GM12875 (cell line): Measurements from ENCODE around the gene MVB12A.

Experiments
- H3K4me3 ChIP-seq: one replicate; pipeline ENCODE4 v1.5.1; 2011; ENCODE audit warnings: low read depth, low read length, control low read depth
- TF ChIP-seq, protein P1 (sequence below): IDR thresholded peaks from 2 replicates; pipeline ENCODE4 v1.5.1; 2011; ENCODE audit warnings: low read depth, mild to moderate bottlenecking, control low read depth, inconsistent platforms, low read length, moderate library complexity, borderline replicate concordance; ENCODE audit not compliant: insufficient read depth

The MVB12A gene

DNA sequence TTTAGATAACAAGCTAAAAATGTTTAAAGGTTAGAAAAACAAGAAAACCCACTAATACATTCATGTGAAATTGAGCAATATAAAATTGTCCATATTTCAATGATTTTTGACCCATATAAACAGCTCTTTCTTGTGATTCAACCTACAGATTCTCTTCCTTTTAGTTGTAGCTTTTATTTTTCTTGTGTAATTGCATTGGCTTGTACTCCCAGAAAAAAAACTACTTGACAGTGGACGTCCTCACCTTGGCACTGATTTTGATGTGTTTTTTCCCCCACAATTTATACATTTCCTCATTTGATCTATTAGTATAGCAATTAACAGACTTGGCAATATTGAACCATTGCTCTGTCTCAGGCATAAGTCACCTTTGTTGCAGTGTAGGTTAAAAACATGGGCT, 30.6 kb upstream of the MVB12A start:
- TF ChIP-seq, protein P1, sequence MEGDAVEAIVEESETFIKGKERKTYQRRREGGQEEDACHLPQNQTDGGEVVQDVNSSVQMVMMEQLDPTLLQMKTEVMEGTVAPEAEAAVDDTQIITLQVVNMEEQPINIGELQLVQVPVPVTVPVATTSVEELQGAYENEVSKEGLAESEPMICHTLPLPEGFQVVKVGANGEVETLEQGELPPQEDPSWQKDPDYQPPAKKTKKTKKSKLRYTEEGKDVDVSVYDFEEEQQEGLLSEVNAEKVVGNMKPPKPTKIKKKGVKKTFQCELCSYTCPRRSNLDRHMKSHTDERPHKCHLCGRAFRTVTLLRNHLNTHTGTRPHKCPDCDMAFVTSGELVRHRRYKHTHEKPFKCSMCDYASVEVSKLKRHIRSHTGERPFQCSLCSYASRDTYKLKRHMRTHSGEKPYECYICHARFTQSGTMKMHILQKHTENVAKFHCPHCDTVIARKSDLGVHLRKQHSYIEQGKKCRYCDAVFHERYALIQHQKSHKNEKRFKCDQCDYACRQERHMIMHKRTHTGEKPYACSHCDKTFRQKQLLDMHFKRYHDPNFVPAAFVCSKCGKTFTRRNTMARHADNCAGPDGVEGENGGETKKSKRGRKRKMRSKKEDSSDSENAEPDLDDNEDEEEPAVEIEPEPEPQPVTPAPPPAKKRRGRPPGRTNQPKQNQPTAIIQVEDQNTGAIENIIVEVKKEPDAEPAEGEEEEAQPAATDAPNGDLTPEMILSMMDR = no peak
- H3K4me3 ChIP-seq = no peak overlapping the region

DNA sequence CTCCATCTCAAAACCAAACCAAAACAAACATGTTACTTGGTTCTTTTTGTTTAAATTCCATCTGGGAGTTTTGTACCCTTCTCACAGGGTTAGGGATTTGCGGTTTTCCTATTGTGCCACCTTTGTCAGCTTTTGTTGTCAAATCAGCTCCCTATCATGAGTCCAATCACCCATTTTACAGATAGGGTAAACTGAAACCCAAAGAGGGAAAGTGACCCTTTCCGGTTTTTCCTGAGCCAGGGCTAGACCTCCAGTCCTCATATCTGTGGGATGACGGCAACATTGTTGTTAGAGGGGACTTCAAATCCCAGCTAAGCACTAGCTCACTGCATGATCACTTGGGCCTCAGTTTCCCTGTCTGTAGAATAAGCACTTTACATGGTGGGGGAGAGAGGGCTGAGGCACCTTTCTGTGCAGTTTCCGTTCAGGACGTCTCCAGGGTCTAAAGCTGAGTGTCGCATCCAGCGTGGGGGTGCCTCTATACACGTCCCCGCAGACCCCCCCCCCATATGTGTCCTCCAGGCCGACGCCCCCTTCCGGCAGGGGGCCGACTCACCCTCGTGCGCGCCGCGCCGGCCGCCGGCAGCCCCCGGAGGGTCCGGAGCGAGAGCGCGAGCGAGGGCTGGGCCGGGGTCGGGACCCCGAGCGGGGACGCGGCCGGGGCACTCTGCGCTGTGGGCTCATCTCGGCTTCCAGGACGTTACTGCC, 29.7 kb upstream of the MVB12A start:
- H3K4me3 ChIP-seq = no peak overlapping the region
- TF ChIP-seq, protein P1 = peak; percentile 11; the same call in 1 of the 2 replicates

DNA sequence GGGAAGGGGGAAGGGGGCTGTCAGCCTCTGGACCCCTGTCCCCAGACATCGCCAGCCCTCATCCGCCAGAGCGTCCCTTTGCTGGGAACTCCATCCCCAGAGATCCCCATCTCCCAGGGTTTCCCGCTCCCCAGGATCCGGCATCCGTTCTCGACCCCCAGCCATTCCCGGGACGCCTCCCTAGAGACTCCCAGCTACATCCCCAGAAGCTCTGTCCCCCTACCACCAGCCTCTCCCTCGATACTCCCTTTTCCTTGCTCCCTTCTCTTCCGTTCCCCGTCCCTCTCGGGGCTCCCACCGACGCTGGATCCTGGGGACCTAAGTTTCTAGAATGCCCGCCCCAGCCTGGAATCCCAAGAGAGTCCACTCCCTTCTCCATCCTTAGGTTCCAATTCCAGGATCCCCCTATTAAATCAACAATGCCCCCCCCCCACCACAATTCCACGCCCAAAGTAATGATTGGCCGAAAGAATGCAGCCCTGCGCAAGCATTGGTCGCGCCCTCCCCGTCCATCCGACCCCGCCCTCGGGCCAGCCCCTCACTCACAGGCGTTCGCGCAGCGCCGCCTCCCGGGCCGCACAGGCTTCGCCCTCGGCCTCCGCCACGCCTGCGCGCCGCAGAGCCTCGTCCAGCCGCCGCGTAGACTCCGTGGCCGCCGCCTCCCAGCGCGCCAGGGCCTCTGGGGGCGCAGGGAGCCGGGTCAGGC, 29.0 kb upstream of the MVB12A start:
- TF ChIP-seq, protein P1 = peak; percentile 89
- H3K4me3 ChIP-seq = peak overlapping the region; percentile 6

DNA sequence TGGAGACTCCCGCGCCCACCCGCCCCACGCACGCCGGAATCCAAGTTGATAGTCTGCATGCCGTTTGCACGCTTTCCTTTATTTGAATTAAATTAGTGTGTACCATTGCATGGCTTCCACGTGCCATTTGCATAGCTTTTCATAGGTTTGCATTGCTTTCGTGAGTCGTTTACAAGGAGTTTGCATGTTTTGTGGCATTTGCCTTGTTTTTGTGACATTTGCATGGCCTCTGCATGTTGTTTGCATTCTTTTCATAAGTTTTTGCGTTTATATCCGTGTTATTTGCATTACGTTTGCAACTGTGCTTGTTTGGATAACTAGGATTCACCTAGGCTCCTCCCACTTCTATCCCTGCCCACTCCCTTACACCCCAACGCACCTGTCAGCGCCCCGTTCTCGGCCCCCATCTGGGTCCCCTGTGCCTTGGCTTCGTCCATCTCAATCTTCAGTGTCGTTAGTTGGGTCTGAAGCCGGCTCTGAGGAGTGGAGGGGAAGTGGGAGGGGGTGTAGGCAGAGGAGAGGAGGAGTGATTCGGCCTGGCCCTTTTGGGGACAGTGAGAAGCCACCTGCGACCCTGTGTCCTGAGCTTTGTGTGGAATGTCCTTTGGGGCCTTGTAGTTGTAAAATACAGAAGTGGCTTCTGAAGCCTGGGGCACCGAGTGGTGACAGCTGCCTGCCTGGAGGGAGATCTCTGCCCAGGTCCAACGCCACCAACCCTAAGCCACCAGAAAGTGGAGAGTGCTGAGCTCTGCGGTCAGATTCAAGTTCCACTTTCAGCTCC, 28.3 kb upstream of the MVB12A start:
- TF ChIP-seq, protein P1 = no peak
- peak overlapping the region; percentile 6 for H3K4me3 ChIP-seq

DNA sequence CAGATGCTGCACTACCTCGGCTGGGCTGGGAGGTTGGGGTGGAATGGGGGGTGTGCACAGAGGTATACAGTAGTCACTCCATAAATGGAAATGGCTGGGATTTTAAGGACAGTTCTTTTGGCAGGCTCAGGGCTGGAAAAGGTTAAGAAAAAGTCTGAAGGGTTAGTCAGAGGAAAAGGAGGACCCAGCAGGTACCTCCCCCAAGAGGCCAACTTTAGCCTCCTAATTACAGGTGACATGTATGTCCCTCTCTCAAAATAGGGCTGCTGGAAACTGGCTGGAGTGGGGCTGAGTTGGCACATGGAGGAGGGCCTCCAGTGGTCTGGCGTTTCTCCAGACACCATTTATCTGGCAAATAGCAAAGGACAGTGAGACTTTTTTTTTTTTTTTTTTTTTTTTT, 26.8 kb upstream of the MVB12A start:
- H3K4me3 ChIP-seq = no peak overlapping the region
- TF ChIP-seq, protein P1 = no peak

DNA sequence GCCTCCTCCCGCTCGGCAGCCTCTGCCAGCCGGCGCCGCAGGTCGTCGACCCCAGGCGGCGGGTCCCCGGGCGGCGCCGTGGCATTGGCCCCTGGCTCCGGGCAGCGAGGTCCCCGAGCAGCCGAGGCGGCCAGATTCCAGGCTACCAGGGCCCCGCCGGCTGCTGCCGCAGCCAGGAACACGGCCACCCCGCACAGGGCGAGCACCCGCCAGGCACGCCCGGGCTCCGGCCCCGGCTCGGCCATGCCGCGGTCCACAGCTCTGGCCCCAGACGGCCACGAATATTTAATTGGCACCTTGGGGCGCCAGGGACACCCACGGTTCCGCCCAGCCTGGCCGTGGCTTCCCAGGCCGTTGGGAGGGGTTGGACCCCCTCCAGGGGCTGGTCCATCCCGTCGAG, 25.9 kb upstream of the MVB12A start, which contains the start of gene CCDC194:
TSS of gene CCDC194 (minus strand) at position 283 of the 400 bp plus-strand sequence. CDS start at position 245, 38 bp downstream.
- TF ChIP-seq, protein P1 = no peak
- no peak within 1 kb of the TSS for H3K4me3 ChIP-seq
